K562 (cell line): ENCODE data around the gene GPX7. TPM values are rescaled to one million over a fixed set of nuclear protein-coding genes. Genes with fewer than 3 reads are reported as not detected.

Source experiments
- ATAC-seq: fragments of 200-7000 bp; cut with Tn5 transposase; 3 replicates; pipeline ENCODE4 v1.9.1; 2020; ENCODE audit warnings: moderate library complexity
- BruUV-seq: library from RNA; stranded (reverse); fragments of 400-500 nt; replicated peaks from 2 replicates; lab custom pipeline; 2021; lab: Mats Ljungman, UMichigan
- CTCF ChIA-PET: fragments of 300-600 bp; formaldehyde crosslinking; extraction: SDS; loops from one replicate; lab custom pipeline; 2021; ENCODE audit warnings: low intra/inter-chr PET ratio; lab: Yijun Ruan, JAX
- POLR2A ChIA-PET: fragments of 300-600, 350-650 bp; sonication (Branson Sonifier 250); formaldehyde crosslinking; extraction: SDS; loops from one replicate; lab custom pipeline; 2021; ENCODE audit warnings: antibody characterized with exemption, inconsistent platforms; lab: Yijun Ruan, JAX
- DNase-seq, 4 experiments: peaks; one replicate each; pipeline versions ENCODE4 v3.0.0 to v3.0.0-alpha.2; 2011 to 2018; ENCODE audit warnings: low spot score in 3 of 4, mixed read lengths in 3 of 4; ENCODE audit errors: extremely low read depth in 1 of 4
- FAIRE-seq: peaks from 2 replicates; lab custom pipeline; 2011; peaks lifted over from hg19 to GRCh38; lab: Jason Lieb, UNC
- H2AFZ ChIP-seq: 2 replicates; pipeline ENCODE4 v1.6.0; 2011; ENCODE audit warnings: low read depth, low read length, control low read depth, inconsistent platforms
- H3K27ac ChIP-seq: fragments of 200-600 bp; 3 replicates; pipeline ENCODE4 v1.8.0; 2011; ENCODE audit warnings: low read depth, mild to moderate bottlenecking, control low read depth, inconsistent platforms, low read length, moderate library complexity, mixed read lengths; ENCODE audit errors: extremely low read depth
- H3K27me3 ChIP-seq, 2 experiments: fragments of 300-600 bp in 1 of 2; 2 replicates in 1 of 2; 3 replicates in 1 of 2; pipeline versions ENCODE4 v1.6.0 to v1.8.0; 2011; ENCODE audit warnings: inconsistent platforms in 2 of 2, low read length in 2 of 2, mild to moderate bottlenecking in 1 of 2, mixed read lengths in 1 of 2, moderate library complexity in 1 of 2; ENCODE audit not compliant: control insufficient read depth in 2 of 2, insufficient read depth in 2 of 2
- H3K36me3 ChIP-seq: fragments of 300-600 bp; 3 replicates; pipeline ENCODE4 v1.8.0; 2011; ENCODE audit warnings: mild to moderate bottlenecking, low read length, inconsistent platforms; ENCODE audit not compliant: control insufficient read depth, insufficient read depth
- H3K4me1 ChIP-seq, 2 experiments: fragments of 200-600 bp in 1 of 2; replicated peaks in 1 of 2; 2 replicates in 1 of 2; 3 replicates in 1 of 2; pipeline versions ENCODE4 v1.5.1 to v1.8.0; 2011; ENCODE audit warnings: inconsistent platforms in 2 of 2, low read length in 2 of 2, mild to moderate bottlenecking in 1 of 2, mixed read lengths in 1 of 2, moderate library complexity in 1 of 2; ENCODE audit not compliant: control insufficient read depth in 2 of 2, insufficient read depth in 2 of 2
- H3K4me2 ChIP-seq: 2 replicates; pipeline ENCODE4 v1.6.1; 2011; ENCODE audit warnings: low read length, control low read depth, inconsistent platforms, mixed read lengths; ENCODE audit not compliant: insufficient read depth
- H3K4me3 ChIP-seq: fragments of 200-600 bp; sonication (generic), shearing (Covaris generic); 2 replicates; pipeline ENCODE4 v1.5.1; 2016; ENCODE audit warnings: control low read depth, inconsistent platforms
- H3K79me2 ChIP-seq: fragments of 200-600 bp; 3 replicates; pipeline ENCODE4 v1.8.0; 2011; ENCODE audit warnings: low read length, inconsistent platforms; ENCODE audit not compliant: control insufficient read depth, insufficient read depth
- H3K9ac ChIP-seq, 2 experiments: 2 replicates each; pipeline versions ENCODE4 v1.6.0 to v1.6.1; 2011; ENCODE audit warnings: low read depth in 2 of 2, low read length in 2 of 2, control low read depth in 1 of 2, inconsistent platforms in 1 of 2, mild to moderate bottlenecking in 1 of 2, mixed read lengths in 1 of 2; ENCODE audit not compliant: insufficient read depth in 1 of 2
- H3K9me1 ChIP-seq: one replicate; pipeline ENCODE4 v1.6.0; 2011; ENCODE audit warnings: inconsistent platforms, mild to moderate bottlenecking, low read length, moderate library complexity; ENCODE audit not compliant: control insufficient read depth, insufficient read depth
- H3K9me3 ChIP-seq: replicated peaks from 2 replicates; pipeline ENCODE4 v1.5.1; 2011; ENCODE audit warnings: low read depth, low read length, inconsistent platforms; ENCODE audit not compliant: control insufficient read depth, insufficient read depth
- H4K20me1 ChIP-seq: replicated peaks from 2 replicates; pipeline ENCODE4 v1.6.1; 2011; ENCODE audit warnings: low read length, inconsistent platforms, mixed read lengths; ENCODE audit not compliant: control insufficient read depth, insufficient read depth
- CREB3 ChIP-seq: fragments of 450-650 bp; conservative IDR thresholded peaks from 2 replicates; pipeline ENCODE4 v1.6.1; 2016; ENCODE audit warnings: missing genetic modification characterization, low read depth, mild to moderate bottlenecking, missing compliant biosample characterization, moderate library complexity
- GTF2A2 ChIP-seq: IDR thresholded peaks from 2 replicates; pipeline ENCODE4 v1.6.1; 2016; ENCODE audit warnings: mild to moderate bottlenecking, missing genetic modification characterization, missing compliant biosample characterization
- HNRNPLL ChIP-seq: fragments of 200-400 bp; formaldehyde crosslinking; IDR thresholded peaks from 2 replicates; pipeline ENCODE4 v1.6.1; 2017; ENCODE audit warnings: low read length, low read depth, mild to moderate bottlenecking; ENCODE audit not compliant: poor library complexity, severe bottlenecking
- POLR2H ChIP-seq: IDR thresholded peaks from 2 replicates; pipeline ENCODE4 v1.6.1; 2016; ENCODE audit warnings: missing genetic modification characterization, low read depth, mild to moderate bottlenecking, control low read depth, missing compliant biosample characterization, moderate library complexity
- TEAD2 ChIP-seq: fragments of 450-650 bp; IDR thresholded peaks from 2 replicates; pipeline ENCODE4 v1.6.1; 2016; ENCODE audit warnings: missing genetic modification characterization, control low read depth, missing compliant biosample characterization
- TGIF2 ChIP-seq: sonication (generic); formaldehyde crosslinking; IDR thresholded peaks from 2 replicates; pipeline ENCODE4 v1.8.1; 2022; ENCODE audit warnings: mild to moderate bottlenecking, missing genetic modification reagents, moderate library complexity
- THAP7 ChIP-seq: fragments of 250-450 bp; sonication (Bioruptor Pico); IDR thresholded peaks from 2 replicates; pipeline ENCODE4 v1.5.0; 2021
- ZNF395 ChIP-seq: fragments of 200-800 bp; sonication (Bioruptor generic); IDR thresholded peaks from 2 replicates; pipeline ENCODE4 v1.6.1; 2017; ENCODE audit warnings: missing genetic modification characterization, missing compliant biosample characterization
- WGBS: fragments of 100-300 bp; shearing (Covaris generic); methylation state at CpG from one replicate; pipeline ENCODE4 v1.1.6; 2016; ENCODE audit warnings: low coverage, mixed read lengths; ENCODE audit not compliant: insufficient coverage; ENCODE audit errors: missing lambda C conversion rate; 5-methylcytosine and 5-hydroxymethylcytosine counted together
- in situ Hi-C: fragments of 300-500 bp; cut with MboI; formaldehyde crosslinking; loops from 4 replicates; pipeline ENCODE4 v1.15.0; 2018; ENCODE audit warnings: inconsistent platforms, mixed read lengths
- intact Hi-C: fragments of 100-400 bp; cut with micrococcal nuclease; formaldehyde crosslinking; loops from 2 replicates; pipeline ENCODE4 v1.14.2; 2022
- polyA plus RNA-seq, 8 experiments: library from polyadenylated mRNA; depleted of rRNA in 4 of 8; stranded (reverse) in 5 of 8; unstranded in 3 of 8; fragments of >200 nt; fragmentation: Nextera tagmentation in 2 of 8; fragmentation: Illumina TruSeq in 1 of 8; extraction: Ambion mirVana in 2 of 8; extraction: Trizol in 1 of 8; gene quantifications; 2 replicates each; pipeline versions ENCODE4 v1.2.1 to v1.2.3, GENCODE V29; 2011 to 2014; ENCODE audit warnings: inconsistent platforms in 1 of 8, missing spikeins in 1 of 8
- total RNA-seq, 7 experiments: library from RNA; depleted of rRNA in 6 of 7; stranded (reverse); fragments of >200 nt in 6 of 7; fragmentation: Illumina TruSeq in 2 of 7; extraction: Trizol in 2 of 7; gene quantifications; 2 replicates each; pipeline versions ENCODE4 v1.2.1 to v1.2.3, GENCODE V29; 2011 to 2021; ENCODE audit warnings: low replicate concordance in 1 of 7
- TF ChIP-seq, protein P1 (sequence below): fragments of 450-650 bp; IDR thresholded peaks from 2 replicates; pipeline ENCODE4 v1.6.1; 2016; ENCODE audit warnings: low read depth, mild to moderate bottlenecking, moderate library complexity
- TF ChIP-seq, protein P2 (sequence below): fragments of 250-450 bp; sonication (Bioruptor Pico); IDR thresholded peaks from 2 replicates; pipeline ENCODE4 v1.5.0; 2021
- TF ChIP-seq, protein P3 (sequence below): sonication (generic); formaldehyde crosslinking; IDR thresholded peaks from 2 replicates; pipeline ENCODE4 v1.8.0; 2022; ENCODE audit warnings: mild to moderate bottlenecking, missing genetic modification reagents

GPX7 gene
- total and polyA plus RNA-seq, 9 of the 15 experiments (the other 6 are each of a cell fraction or from before 2014, with no cell fraction given): 0.08 TPM; not detected in 8

DNA sequence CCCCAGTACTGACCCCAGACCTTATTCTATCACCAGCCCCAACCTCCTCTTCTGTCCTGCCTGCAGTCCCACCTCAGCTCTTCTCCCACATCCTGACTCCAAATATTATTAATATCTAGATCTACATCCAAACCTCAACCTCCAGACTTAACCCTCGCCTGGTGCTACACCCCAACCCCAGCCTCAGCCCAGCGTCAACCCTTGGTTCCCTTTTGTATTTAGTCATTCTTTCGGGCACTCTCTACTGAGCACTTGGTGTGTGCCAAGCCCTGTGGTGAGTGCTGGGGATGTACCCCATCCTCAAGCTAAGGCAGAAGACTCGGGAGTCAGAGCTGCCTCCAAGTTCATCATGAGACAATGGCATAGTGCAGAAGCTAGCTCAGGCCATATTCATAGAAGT, 31.9 kb downstream of the GPX7 start (continued):
- no peak for TF ChIP-seq HNRNPLL
- TF ChIP-seq, protein P1, sequence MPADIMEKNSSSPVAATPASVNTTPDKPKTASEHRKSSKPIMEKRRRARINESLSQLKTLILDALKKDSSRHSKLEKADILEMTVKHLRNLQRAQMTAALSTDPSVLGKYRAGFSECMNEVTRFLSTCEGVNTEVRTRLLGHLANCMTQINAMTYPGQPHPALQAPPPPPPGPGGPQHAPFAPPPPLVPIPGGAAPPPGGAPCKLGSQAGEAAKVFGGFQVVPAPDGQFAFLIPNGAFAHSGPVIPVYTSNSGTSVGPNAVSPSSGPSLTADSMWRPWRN: no peak

DNA sequence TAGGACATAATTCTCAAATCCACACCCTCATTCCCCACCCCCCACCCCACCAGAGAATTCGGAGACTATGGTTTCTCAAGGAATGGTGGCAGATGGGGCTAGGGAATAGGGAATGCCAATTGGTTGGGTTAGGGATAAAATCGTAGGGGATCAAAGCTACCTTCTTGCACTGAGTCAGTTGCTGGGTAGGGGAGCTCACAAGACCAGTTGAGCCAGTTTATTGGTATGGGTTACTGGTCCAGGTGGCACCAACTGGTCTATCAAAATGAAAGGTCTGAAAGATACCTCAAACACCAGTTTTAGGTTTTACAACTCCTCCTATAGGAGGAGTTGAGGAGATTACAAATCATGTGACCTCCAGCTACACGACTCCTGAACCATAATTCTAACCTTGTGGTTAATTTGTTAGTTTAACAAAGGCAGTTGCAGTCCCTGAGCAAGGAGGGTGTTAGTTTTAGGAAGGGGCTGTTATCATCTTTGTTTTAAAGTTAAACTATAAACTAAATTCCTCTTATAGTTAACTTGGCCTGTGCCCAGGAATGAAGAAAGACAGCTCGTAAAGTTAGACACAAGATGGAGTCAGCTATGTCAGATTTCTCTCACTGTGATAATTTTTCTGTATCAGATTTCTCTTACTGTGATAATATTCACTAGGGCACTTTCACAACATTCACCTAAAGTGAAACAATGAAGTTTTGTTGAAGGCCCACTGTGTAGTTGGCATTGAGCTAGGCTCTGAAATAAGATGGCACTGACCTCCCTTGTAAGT, 33.3 kb downstream of the GPX7 start:
- H3K79me2 ChIP-seq: no peaks in the 10 kb centered on the region
- H2AFZ ChIP-seq: peak overlapping the region; percentile 67
- no peak overlapping the region for H3K27ac ChIP-seq
- no peak overlapping the region for H3K4me3 ChIP-seq
- no peaks in the 10 kb centered on the region for H3K9me1 ChIP-seq
- no peak for ATAC-seq
- peaks cover 13 to 19% of the 10 kb centered on the region in 2 experiments; a peak in 4 of 5 replicates for H3K4me1 ChIP-seq
- H3K4me2 ChIP-seq: no peak overlapping the region
- H4K20me1 ChIP-seq: no peaks in the 10 kb centered on the region
- intact Hi-C loops: no loop called here
- POLR2A ChIA-PET: interaction anchor here (1.4 kb wide), 1 partner anchor 17 kb away, joined by 5 read pairs; no protein-coding TSS in a partner anchor
- in situ Hi-C loops: no loop called here
- no peak overlapping the region for H3K9ac ChIP-seq
- no peaks in the 10 kb centered on the region for H3K27me3 ChIP-seq
- BruUV-seq: no TSS peak
- WGBS: 32% methylated on average over 4 of the region's 4 CpGs
- FAIRE-seq: no peak
- peak in 1 of 4 experiments; percentile 4 for DNase-seq
- H3K36me3 ChIP-seq: no peaks in the 10 kb centered on the region
- H3K9me3 ChIP-seq: no peaks in the 10 kb centered on the region
- CTCF ChIA-PET: no interaction called here
- peak; percentile 85 for TF ChIP-seq ZNF395 (CRISPR knock-in tag)
- TF ChIP-seq THAP7 (CRISPR knock-in tag): no peak
- TF ChIP-seq TGIF2 (CRISPR knock-in tag): no peak
- peak; percentile 76 for TF ChIP-seq GTF2A2 (tag)
- TF ChIP-seq, protein P2, sequence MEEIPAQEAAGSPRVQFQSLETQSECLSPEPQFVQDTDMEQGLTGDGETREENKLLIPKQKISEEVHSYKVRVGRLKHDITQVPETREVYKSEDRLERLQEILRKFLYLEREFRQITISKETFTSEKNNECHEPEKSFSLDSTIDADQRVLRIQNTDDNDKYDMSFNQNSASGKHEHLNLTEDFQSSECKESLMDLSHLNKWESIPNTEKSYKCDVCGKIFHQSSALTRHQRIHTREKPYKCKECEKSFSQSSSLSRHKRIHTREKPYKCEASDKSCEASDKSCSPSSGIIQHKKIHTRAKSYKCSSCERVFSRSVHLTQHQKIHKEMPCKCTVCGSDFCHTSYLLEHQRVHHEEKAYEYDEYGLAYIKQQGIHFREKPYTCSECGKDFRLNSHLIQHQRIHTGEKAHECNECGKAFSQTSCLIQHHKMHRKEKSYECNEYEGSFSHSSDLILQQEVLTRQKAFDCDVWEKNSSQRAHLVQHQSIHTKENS: no peak
- TF ChIP-seq POLR2H: no peak
- peak; percentile 75; the same call in 1 of the 2 replicates for TF ChIP-seq CREB3 (tag)
- TF ChIP-seq, protein P3, sequence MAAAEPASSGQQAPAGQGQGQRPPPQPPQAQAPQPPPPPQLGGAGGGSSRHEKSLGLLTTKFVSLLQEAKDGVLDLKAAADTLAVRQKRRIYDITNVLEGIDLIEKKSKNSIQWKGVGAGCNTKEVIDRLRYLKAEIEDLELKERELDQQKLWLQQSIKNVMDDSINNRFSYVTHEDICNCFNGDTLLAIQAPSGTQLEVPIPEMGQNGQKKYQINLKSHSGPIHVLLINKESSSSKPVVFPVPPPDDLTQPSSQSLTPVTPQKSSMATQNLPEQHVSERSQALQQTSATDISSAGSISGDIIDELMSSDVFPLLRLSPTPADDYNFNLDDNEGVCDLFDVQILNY: no peak
- TF ChIP-seq TEAD2: peak; percentile 20; the same call in 1 of the 2 replicates
